Measurements from ENCODE around the gene OR14A2.

- TF ChIP-seq CTCF (conservative IDR thresholded peaks at IDR 0.05; ENCODE audit: low read depth, low read length), result no peak
- no peak for TF ChIP-seq MAFK (IDR thresholded peaks at IDR 0.05; ENCODE audit: low read depth, low read length)
Observed at GRCh38 chr1:247680171-247680570, 67.8 kb downstream of the OR14A2 start.

Data from IMR-90 (cell line).